Subcutaneous adipose tissue (tissue), 4 donors: ENCODE results near the gene PIMREG. TPM values are rescaled to one million over a fixed set of nuclear protein-coding genes. Genes with fewer than 3 reads are reported as not detected.

Experiments used
- CTCF ChIP-seq: fragments of 450-650 bp; IDR thresholded peaks from one replicate; pipeline ENCODE4 v1.5.1; 2016; ENCODE audit warnings: low read depth, mild to moderate bottlenecking, control low read depth, antibody characterized with exemption, moderate library complexity
- total RNA-seq, 4 donors: library from RNA; depleted of rRNA; stranded (reverse); fragments of >200 nt; gene quantifications; one replicate each; pipeline ENCODE4 v1.1.0, GENCODE V29; 2016

PIMREG gene
- total RNA-seq, 4 donors from 2014 or later, result 2.4 to 2.6 TPM; not detected in 2

GRCh38 chr17:6437956-6438355 is 6.3 kb upstream of the PIMREG start:
- TF ChIP-seq CTCF, result no peak

- no peak for TF ChIP-seq CTCF
Measured at GRCh38 chr17:6439951-6440350, 4.3 kb upstream of the PIMREG start.

- TF ChIP-seq CTCF, result no peak
Measured at GRCh38 chr17:6442775-6443174, 1.5 kb upstream of the PIMREG start.

- no peak for TF ChIP-seq CTCF
Measured at GRCh38 chr17:6444571-6445335, 498 bp downstream of the PIMREG start.

GRCh38 chr17:6446516-6447100 is 2.4 kb downstream of the PIMREG start:
- TF ChIP-seq CTCF, result no peak

- no peak for TF ChIP-seq CTCF
Measured at GRCh38 chr17:6448473-6448872, 4.2 kb downstream of the PIMREG start.

- TF ChIP-seq CTCF, result no peak
Measured at GRCh38 chr17:6449307-6449706, 5.1 kb downstream of the PIMREG start.
